ENCODE measurements around the gene CHERP.

GRCh38 chr19:16476401-16476800, 65.8 kb downstream of the CHERP start:
- TF ChIP-seq GATA2 (IDR thresholded peaks at IDR 0.05; ENCODE audit: low read depth, low read length) (no peak), GATA3 (IDR thresholded peaks at IDR 0.05; ENCODE audit: low read depth, low read length) (no peak)

Data from SH-SY5Y (cell line).